Kidney glomerular epithelial cell (primary cell): ENCODE results near the gene LMNA.
"Not testable (repeated sequence)": the region's sequence is repeated elsewhere in the genome, so short reads cannot be mapped to it uniquely, and the experiment has no call there.

ENCODE experiments used
- DNase-seq: peaks from one replicate; lab custom pipeline; 2025; lab: John Stamatoyannopoulos, UW

Gene LMNA

DNA sequence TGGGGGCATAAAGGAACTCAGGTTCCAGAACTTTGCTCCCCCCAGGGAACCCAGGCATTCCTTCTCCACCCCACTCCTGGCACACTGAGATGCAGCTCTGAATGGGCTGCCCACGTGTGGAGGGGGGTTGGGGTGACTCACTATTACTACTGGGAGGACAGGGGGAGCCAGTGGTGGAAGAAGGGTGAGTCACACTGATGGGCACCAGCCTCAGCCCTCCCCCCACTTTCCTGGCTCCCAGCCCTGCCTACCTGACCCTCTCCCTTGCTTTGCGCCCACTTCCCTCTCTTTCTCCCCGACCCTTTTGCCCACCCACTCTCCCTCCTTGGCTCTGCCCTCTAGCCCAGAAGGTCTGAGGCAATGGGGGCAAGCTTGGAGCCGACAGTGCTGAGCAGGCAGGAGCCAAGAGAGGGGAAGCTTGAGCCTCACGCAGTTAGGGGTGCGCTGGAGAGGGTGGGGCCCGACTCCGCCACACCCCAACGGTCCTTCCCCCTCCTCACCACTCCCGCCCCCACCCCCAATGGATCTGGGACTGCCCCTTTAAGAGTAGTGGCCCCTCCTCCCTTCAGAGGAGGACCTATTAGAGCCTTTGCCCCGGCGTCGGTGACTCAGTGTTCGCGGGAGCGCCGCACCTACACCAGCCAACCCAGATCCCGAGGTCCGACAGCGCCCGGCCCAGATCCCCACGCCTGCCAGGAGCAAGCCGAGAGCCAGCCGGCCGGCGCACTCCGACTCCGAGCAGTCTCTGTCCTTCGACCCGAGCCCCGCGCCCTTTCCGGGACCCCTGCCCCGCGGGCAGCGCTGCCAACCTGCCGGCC is at the start of gene LMNA:
Gene LMNA, plus strand, starts transcription at position 611 of the 818 bp plus-strand sequence. CDS start 208 bp downstream, outside the sequence.
- DNase-seq = peak; percentile 97

DNA sequence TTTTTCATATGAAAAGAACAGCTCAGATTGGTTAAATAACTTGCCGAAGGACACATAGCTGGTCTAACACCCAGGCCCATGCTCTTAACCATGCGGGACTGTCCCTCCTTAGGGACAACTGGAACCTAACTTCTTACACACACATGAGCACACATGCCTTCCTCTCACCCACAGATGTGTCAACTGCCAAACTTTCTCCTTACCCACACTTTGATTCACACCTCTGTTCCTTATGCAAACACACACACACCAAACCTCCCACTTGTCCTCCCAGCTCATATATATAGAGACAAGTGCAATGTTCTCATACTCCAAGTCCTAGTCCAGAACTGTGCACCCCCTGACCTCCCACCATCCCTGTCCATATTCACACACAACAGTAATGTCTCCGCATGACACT is 49.3 kb upstream of the LMNA start:
- no peak for DNase-seq

DNA sequence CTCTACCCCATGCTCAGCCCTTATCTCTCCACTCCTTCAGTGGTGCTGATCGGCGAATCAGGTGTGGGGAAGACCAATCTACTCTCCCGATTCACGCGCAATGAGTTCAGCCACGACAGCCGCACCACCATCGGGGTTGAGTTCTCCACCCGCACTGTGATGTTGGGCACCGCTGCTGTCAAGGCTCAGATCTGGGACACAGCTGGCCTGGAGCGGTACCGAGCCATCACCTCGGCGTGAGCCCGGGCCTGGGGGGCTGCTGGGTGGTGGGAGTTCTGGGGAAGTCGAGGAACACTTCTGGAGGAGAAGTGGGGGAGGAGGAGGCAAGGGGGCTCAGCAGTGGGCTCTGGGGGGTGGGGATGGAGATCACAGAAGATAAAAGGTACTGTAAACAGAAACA is 48.6 kb upstream of the LMNA start:
- DNase-seq = no peak

DNA sequence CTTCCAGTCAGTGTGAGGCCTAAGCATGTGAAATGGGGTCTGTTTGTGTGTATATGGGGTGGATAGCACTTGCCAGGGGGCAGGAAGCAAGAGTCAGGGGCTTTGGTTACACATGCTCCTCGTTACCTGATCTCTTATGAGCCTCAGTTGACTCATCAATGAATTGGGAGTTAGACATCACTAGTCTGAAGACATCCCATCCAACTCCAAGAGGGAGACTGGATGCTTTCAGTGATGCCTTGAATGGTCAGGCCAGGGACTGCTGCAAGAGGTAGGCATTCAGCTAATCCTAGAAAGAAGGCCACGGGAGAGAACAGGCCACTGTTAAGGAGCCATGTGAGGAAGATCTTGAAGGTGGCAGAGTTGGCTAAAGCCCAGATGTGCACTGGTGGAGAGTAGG is 47.2 kb upstream of the LMNA start:
- no peak for DNase-seq

DNA sequence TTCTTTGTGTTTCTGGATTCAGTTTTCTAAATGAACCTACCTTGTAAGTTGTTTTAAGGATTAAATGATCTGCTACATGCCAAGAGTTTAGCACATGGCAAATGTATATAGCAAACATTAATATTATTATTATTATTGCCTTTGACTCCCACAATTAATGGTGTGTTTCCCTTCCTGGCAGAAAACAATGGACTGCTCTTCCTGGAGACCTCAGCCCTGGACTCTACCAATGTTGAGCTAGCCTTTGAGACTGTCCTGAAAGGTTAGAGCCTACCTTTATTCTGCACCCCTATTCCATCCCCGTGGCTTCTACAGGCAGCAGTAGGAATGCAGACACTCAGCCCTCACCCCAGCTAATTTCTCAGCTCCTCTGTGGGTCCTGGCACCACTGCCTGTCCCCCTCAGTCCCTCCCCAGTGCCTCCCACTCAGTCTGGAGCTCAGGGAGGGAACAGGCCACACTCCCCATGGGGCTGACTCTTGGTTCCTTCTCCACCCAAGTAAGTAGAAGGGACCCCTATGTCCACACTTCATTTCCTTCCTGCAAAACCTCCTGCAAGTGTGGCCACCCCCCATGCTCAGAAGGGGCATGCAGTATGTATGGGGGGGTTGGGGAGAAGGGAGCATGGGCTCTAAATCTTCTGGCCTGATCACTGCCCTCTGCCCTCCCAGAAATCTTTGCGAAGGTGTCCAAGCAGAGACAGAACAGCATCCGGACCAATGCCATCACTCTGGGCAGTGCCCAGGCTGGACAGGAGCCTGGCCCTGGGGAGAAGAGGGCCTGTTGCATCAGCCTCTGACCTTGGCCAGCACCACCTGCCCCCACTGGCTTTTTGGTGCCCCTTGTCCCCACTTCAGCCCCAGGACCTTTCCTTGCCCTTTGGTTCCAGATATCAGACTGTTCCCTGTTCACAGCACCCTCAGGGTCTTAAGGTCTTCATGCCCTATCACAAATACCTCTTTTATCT is 44.7 kb upstream of the LMNA start:
- no peak for DNase-seq

DNA sequence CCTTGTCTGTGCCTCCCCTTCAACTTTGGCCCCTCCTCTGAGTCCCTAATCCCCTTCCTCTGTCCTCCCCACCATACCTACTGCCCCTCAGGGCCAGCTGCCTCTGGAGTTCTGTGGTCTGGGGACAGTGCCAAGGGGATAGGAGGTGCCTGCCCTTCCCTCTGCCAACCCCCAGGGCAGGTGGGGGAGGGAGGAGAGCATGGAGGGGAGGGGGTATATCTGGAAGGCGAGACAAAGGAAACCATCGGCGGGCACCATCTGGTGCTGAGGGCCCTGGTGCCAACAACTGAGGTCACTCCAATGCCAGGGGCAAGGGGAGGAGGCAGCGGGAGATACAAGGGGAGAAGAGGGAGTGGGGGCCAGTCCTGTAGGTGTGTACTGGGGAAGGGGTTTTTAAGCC is 44.0 kb upstream of the LMNA start:
- no peak for DNase-seq

DNA sequence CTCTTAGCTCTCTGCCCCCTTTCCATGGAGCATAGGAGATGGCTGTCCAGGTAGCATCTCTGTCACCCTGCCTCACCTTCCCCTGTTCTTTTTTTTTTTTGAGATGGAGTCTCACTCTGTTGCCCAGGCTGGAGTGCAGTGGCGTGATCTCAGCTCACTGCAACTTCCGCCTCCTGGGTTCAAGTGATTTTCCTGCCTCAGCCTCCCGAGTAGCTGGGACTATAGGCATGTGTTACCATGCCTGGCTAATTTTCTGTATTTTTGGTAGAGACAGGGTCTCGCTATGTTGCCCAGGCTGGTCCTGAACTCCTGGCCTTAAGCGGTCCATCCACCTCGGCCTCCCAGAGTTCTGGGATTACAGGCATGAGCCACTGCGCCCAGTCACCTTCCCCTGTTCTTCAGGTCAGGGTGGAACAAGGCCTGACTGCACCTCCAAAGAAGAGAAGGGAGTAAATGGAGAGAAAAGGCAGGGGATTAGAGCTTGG is 43.1 kb upstream of the LMNA start:
- not testable (repeated sequence) for DNase-seq

DNA sequence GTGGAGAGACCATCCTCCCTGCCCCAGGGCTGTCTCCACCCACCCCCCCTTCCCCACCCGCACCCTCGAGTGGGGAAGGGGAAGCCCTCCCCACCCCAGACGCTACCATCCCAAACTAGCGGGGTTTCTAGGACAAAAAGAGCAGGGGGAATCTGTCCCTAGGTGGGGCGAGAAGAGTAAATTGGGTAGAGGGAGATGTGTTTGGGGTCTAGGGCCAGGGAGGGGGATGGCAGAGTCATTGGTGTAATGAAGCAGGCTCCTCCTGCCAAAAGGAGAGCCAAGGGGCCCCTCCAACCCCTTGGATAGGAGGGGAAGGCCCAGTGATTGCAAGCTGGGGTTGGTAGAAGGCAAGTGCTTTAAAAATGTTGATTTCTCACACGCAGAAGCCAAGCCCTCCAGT is 42.3 kb upstream of the LMNA start:
- DNase-seq = no peak

DNA sequence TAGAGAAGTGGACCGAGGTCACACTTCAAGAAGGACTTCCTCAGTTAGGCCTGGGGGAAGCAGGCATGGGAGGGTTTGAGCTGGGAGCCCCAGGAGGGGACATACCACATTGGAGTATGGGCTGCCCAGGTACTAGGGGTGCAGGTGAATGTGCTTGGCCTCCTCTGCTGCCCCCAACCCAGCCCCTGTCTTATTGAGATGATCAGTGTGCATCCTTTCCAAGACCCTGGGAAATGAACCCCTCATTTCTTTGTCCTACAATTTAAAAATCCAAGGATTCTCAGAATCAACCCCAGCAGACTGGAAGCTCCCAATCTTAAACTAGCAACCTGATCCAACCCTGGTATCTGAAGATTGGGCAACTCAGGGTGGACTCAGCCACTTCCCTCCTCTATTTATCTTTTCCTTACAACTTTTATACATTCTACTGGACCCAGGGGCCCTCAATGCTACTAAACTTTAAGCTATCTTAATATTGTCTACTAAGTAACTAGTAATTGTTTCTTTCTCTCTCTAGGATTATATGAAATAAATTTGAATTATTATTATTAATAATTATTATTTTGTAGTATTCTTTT is 41.3 kb upstream of the LMNA start:
- DNase-seq = no peak

DNA sequence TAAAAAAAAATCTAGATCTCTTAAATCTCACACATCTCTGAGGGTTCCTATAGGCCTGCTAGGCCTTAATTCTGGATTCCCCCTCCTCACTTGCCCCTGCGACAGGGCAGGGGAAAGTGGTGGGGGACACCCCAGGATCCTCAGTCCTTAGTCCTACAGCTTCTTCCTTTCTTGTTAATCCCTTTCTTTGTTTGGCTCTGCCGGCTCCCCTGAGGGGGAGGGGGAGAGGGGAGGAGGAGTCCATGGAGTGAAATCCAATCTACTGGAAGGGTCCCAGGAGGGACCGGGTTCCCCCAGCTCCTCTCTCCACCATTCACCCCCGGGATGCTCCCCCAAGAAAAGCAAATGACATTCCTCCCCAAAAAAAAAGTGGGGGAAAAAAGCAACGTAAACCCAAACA is 40.8 kb upstream of the LMNA start:
- DNase-seq = no peak

DNA sequence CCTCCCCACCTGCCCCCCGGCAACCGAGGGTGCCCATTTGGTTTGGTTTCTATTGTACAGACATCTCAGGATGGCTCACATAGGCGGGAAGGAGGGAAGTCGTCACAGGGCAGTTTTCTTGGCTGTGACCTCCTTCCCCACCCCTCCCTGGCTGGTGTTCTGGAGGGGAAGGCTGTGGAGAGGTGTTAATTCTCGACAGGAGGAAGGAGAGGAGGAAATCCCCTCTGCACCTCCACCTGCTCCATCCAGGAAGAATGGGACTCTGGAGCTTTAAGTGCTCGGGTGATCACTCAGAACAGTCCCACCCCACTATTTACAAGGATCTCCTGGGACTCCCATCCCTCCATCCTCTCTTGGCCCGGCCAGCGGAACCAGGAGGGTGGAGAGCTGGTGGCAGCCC is 39.9 kb upstream of the LMNA start:
- DNase-seq = no peak

DNA sequence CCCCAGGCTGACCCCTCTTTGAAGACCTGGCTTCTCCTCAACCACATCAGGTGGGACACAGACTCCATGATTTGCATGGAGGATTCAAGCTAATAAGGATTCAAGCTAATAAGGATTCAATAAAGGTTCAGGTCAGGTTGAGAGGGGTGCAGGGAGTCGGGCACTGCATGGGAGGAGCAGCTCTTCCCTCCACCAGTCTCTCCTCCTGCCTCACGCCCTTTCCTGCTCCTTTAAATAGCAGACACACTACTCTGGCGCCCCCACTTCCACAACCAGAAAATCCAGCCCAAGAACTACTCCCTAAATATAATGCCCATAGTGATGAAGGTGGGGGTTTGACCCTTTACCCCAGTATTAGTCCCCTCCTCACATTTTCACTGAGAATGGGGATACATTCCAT is 39.3 kb upstream of the LMNA start:
- DNase-seq = no peak

DNA sequence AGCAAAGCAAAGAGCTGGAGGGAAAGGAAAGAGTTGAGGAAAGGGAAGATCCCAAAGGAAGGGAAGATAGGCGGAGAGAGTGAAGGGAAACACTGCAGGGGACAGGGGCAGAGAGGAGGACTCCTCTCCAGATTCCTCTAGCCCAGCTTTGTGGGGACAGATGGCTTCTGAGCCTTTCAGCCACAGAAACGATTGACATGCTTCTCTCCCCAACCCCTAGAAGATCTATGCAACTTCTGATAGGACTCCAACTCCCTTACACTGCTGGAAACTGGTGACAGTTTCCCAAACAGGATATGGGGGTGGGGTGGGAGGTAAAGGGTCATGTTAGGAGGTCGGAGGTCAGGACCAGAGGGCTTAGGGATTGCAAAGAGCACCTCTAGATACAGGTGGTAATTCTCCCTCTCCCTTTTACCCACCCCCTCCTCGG is 38.7 kb upstream of the LMNA start:
- DNase-seq = no peak

DNA sequence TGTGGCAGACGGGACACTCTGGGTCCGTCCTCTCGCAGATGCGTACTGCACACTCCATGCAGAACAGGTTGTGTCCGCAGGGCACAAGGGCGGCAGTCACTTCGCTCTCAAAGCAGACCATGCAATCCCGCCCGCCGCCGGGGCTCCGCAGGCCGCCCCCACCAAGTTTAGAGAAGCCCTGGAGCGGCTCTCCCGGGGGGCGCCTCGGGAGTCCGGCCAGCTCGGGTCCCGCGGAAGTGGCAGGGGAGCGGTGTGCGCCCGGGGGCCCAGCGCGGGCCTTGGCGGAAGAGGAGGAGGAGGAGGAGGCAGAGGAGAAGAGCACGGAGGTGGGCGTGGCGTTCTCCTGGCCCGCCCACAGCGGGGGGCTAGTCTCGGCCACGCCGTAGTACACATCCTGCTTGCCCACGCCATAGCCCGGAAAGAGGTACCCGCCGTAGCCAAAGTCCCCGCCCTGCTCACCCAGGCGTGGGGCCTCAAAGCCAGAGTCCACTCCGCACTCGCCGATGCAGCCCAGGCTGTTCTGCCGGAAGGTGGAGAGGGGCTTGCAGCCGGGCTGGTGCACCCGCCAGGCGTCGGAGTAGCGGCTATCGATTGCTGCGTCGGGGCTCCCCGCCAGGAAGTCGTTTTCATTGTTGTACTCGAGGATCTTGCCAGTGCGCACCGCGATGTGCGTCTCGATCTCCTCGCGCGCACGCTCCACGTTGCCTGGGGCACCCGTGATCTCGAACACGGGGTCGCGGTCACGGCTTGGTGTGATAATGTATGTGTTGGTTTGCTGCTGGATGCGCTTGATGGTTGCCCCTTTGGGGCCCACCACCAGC is 37.7 kb upstream of the LMNA start:
- DNase-seq = no peak

DNA sequence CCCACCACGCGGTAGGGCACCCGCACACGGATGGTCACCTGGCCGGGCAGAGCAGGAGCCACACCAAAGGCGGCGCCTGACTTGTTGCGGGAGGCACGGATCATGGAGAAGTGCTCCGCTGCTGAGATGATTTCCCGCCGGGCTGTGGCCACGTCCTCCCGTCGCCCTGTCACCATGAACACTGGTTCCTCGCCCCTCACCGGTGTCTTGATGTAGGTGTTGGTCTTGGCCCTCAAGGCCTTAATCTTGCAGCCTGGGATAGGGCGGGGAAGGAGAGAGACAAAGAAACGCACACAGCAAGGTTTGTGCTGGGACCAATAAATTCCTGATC is 37.1 kb upstream of the LMNA start:
- DNase-seq = no peak

DNA sequence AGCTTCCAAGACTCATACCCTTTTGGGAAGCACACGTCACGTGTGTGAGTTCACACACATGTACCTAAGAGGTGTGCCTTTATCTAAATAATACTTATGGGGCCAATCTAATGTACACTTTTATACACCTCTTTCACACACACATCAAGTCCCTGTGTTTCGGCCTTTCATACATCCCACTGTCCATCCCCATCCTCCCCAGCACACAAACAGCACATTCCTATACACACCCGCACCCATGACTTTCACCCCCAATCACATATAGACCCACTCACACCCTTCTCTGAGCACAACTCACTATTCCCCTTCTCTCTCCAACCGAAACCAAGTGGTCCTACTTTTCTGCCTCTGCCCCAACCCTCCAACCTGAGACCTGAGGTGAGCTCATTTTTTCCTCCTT is 35.8 kb upstream of the LMNA start:
- DNase-seq = no peak

DNA sequence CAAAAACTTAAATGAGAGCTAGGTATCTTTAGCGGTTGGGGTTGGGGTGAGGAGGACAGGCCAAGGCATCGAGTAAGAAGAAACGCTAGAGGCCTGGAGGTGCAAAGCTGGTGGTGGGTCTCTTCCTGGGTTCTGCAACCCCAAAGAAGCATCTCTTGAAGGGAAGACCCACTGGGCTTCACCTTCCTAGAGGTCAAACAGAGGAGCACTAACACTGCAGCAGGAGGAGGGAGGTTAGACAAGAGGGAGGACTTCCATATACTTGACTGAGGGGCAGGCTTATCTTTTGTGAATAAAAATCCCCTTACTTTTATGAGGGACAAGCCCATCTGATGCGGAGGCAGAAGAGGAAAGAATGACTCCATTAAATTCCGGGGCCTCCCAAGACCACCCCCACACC is 34.7 kb upstream of the LMNA start:
- DNase-seq = no peak

DNA sequence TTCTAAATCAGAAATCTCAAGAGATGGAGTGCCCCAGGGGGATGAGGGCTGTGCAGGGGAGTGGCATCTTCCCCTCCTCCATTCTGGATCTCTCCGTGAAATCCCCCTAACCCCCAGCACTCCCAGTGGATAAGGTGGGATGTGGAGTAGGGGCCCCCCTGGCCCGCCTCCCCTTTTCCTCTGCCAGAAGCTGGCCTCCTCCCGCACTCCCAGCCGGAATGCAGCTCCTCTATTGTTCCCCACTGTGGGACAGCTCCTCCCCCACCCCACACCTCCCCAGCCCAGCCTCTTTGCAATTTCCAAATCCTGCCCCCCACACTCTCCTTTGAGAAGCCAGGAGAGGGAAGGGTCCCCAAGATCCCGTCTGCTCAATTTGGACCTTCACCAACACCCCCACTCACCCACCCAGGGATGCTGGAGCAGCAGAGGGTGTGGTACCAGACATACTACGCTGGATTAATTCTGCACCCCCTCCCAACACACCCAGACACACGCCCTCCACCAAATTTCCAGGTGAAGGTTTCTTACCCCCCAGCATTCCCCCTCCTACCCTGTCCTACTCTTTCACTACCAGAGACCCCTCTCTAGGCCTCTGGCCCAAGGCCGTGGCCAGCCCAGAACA is 34.2 kb upstream of the LMNA start:
- DNase-seq = no peak

DNA sequence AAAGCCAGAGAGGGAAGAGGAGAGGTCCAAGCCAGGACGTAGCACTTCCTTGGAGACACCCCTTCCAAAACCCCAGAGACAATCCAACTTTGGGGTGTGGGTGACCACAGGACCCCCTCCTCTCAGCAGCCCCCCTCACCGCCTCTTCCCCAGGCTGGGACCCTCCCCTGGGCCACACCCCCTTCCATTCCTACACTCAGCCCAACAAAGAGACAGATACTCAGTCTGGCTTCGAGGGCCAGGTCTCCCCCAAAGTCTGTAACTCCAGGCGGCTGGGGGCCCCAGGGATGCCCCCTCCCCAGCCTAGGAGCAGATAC is 33.7 kb upstream of the LMNA start:
- no peak for DNase-seq

DNA sequence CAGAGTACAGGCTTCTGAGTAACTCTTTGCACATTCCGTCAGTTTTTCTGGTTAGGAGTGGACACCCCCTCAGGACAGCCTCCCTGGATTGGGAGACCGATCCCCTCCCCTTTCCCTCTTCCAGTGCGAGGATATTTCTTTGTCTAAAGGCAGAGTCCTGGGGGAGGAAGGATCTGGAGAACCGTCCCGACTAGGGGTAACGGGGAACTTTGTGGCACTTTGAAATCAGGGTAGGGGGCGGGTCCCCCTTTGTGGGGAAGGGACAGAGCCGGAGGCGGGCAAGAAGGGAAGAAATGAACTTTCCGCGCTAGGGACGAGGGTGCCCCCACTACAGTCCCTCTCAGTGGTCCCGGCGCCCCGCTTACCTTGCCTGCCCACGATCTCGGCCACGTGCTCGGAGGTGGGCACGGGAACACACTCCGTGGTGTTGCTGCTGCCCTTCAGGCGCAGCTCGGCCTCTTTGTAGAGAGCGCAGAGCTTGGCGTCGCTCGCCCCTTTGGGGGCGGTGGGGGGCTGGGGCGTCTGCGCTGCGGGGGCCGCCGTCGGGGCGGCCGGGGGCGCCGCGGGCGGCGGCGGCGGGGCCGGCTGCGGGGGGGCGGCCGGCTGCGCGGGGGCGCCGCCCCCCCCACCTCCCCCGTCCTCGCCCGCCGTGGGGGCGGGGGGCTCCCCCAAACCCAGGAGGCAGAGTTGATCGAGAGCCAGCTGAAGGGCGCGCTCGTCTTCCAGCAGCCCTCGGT is 33.2 kb upstream of the LMNA start:
- DNase-seq = no peak

DNA sequence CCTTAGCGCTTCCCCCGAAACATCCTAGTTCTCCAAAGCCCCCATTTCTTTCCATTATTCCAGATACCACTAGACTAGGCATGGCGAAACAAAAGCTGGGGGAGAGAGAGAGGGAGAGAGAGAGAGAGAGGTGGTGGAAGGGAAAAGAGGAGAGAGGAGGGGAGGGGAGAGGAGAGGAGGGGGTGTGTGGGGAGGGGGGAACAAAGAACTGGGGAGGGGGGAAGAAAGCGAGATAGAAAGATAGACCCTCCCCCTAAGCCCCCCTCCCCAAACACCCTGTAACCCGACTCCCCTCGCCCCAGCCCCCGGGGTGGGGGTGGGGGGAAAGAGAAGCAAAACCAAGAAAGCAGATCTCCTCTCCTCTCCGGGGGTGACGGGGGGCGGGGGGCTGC is 32.6 kb upstream of the LMNA start:
- no peak for DNase-seq
